GM18526 (cell line): ENCODE data around the gene ACSL4.

Experiments
- POLR2A ChIP-seq: IDR thresholded peaks from 3 replicates; pipeline ENCODE4 v1.6.1; 2011; ENCODE audit not compliant: insufficient read length; ENCODE audit errors: extremely low read depth

Gene ACSL4

DNA sequence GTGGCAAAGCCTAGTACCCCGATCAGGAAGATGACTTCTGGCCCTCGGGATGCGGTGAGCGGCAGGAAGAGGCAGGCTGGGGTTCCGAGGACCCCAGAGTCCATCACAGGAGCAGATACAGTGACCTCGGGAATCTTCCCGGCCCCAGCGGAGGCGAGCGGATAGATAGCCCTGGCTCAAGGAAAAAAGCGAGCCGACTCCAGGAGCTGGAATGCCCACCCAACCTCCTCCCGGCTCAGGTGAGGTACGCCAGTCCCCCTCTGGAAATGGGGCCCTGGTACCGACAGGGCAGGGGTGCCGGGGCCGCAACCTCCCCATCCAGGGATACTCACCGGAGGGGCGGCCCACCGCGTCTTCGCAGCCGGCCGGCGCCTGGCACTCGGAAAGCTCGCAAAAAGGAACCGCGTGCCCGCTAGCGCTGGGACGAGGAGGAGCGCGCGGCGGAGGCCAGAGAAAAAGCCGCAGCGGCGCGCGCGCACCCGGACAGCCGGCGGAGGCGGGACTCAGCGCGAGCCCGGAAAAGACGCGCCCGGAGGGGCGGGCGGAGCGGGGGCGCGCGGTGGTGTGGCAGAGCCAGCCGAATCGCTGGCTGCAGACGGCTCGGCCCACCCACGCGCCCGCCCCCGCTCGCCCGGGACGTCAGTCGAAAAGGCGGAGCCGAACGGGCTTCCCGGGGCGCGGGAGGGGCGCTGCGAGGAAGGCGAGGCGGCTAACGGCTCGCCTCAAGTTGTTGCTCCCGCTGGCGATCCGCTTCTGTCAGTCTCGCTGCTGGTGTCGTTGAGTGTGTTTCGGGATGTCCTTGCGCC, at the start of gene ACSL4:
ACSL4 (minus strand) TSS at position 451 of the 806 bp plus-strand sequence. CDS start 49,894 bp downstream, outside the sequence.
- TF ChIP-seq POLR2A, result peak; percentile 73

DNA sequence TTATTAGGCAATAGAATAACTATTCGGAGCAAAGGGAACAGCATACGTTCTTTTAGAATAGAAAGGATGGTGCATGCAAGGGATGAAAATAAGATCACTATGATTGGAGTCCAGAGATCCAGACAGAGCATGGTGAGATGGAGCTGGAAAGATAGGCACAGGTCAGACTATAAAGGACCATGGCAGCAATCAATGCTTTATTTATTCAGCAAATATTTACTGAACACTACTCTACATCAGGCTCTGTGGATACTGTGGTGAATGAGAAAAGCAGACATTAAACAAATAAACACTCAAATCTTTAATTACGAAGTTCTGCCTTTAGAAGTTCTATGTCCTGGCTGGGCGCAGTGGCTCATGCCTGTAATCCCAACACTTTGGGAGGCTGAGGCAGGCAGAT, 44.7 kb upstream of the ACSL4 start:
- TF ChIP-seq POLR2A, result no peak

DNA sequence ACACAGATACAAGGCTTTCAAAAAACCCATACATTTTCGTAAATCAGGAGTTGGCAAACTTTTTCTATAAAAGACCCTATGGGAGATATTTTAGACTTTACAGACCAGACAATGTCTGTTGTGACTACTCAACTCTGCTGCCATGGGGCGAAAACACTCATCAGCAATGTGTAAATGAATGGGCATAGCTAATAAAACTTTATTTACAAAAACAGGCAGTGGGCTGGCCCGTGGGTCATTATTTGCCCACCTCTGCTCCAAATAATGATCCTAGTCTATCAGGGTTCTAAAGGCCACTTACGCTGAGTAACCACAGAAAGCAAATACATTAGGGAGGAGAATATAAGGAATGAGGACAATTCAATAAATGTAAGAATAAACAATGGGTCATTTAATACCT, 43.9 kb upstream of the ACSL4 start:
- TF ChIP-seq POLR2A, result no peak

DNA sequence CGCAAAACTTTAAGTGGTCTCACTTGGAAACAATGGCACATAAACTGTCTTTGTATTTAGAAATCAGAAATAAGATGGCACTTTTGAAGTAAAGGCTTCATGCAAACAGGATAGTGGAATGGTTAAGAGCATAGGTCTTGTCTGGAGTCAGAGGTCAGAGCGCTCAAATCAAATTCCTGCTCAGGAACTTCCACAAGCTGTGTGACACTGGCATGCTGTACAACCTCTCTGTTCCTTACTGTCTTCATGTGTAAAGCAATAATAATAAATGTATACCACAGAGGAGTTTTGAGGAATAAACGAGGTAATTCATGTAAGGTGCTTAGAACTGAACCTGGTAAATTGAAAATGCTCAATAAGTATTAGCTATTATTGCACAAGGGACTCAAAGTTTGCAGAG, 43.4 kb upstream of the ACSL4 start:
- no peak for TF ChIP-seq POLR2A

DNA sequence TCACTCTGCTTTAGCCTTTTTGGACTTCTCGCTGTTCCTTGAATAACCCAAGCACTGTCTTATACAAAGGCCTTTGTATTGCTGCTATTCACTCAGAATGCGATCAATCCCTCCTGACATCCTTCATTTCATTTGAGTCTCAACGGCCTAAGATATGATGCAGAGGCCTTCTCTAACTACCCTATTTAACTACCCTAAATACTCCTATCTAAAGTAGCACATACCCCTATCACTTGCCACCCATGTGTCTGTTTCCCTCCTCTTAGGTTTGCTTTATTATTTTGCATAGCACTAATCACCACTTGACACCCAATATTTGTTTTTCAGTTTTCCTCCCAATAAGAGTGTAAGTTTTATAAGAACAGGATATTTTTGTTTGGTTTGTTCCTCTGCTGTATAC, 42.3 kb upstream of the ACSL4 start:
- no peak for TF ChIP-seq POLR2A

DNA sequence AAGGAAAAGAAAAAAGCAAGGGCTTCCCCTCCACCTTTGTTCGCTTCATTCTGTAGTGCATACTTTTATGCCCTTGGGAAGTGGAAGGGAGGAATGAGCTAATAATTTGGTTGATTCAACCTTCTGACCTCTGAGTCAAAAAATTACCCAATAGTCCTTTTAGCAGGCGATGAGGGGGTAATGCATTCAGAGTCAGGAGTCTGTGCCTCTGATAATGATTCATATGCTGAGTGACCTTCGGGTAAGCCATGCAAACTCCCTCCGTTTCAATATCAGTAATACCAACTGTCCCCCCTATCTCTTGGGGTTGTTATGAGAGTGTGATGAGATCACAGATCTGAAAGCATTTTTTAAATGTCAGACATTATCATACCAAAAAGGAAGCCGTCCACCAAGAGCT, 41.6 kb upstream of the ACSL4 start:
- no peak for TF ChIP-seq POLR2A

DNA sequence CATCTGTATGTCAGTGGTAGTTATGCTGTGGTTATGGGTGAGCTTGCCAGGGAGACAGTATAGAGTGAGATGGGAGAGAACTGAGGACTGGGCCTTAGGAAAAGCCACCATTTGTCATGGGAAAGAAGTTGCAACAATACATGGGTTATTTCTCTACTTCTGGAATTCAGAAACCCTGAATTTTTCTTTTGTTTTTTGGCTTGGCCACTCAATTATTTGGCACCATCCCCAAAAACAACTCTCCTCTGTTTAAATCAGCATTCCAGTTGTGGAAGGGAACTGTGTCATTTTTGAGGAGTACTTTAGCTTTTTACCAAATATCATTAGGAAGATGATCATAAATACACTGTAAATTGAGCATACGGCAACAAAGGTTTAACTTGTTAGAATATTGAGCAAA, 41.1 kb upstream of the ACSL4 start:
- no peak for TF ChIP-seq POLR2A

DNA sequence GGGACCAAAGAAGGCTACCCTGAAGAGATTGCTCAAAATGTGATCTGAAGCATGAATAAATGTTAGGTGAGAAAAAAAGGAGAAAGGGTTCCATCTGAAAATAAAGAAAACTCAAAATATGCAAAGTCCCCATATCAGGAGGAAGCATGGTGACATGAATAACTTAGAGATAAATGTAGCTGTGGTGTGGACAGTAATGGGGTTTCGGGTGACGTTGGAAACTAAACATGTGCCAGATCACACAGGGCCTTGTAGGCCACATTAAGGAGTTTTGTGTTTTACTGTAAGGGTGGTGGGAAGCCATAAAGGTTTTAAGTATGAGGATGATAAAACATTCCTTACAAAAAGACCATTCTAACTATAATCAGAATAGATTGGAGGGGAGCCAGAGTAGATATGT, 40.3 kb upstream of the ACSL4 start:
- TF ChIP-seq POLR2A, result no peak

DNA sequence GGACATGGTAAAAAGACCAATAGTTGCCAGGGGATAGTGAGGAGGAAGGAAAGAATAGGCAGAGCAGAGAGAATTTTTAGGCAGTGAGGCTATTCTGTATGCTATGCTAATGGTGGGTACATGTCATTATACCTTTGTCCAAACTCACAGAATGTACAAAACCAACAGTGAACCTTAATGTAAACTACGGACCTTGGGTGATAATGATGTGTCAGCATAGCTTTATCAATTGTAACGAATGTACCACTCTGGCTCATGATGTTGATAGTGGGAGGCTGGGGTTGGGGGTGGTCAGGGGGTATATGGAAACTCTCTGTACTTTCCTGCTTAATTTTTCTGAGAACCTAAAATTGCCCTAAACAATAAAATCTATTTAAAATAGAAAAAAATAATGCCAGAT, 37.7 kb upstream of the ACSL4 start:
- TF ChIP-seq POLR2A, result no peak

DNA sequence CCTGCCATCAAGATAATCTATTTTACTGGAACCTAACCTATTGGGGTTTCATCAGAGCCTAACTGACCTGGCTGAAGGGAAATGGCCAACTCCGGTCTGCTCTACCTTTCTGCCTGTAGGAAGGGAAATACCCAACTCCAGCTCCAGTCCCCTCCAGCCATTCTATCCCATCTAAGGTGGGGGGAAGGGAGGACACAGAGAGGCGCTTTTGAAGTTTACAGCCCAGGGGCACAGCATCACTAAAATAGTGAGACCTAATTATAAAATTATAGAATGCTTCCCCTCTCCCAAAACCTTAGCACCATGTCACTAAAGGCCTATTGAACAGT, 27.8 kb upstream of the ACSL4 start:
- TF ChIP-seq POLR2A, result no peak

DNA sequence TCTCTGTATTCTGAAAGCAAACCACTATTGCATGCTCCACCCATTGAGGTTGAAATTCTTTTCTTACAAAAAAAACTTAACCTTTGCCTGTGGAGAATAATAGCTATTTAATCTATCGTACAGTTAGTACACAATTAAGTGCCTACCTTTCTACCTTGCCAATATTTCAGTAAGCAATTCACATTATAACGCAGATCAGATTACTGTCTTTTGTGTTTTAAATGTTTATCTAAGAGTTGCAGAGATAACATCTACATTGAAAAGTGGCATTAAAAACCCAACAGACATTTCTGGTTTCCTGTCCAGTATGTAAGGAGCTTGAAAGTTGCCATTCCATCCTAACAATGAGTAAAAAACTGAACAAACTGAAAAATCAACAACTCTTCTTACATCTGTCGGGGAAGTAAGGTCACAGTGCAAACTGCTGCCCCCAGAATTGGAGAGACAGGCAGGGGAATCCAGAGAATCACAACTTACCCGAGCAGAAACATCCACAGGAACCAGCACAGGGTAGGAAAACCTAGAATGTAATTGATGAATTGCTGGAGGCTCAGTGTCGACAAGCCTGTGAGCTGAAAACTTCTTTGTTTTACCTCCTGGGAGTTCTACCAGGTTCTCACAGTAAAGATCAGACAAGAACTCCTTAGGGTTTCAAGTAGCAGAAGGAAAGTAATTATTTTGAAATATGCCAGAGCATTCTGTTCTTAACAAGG, 27.3 kb upstream of the ACSL4 start:
- TF ChIP-seq POLR2A, result no peak

DNA sequence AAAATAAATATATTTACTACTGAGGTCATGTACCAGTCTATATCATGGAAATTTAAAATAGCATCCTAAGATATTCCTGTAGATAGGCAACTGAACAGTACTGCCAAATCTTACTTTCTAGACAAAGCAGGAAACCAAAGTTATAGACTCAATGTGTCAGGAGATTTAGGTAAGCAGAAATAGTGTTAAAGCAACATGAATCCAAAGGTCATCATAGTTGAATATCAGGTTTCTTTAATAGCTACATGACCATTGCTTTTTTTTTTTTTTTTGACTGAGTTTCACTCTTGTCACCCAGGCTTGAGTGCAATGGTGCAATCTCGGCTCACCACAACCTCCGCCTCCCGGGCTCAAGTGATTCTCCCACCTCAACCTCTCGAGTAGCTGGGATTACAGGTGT, 20.2 kb upstream of the ACSL4 start:
- no peak for TF ChIP-seq POLR2A

DNA sequence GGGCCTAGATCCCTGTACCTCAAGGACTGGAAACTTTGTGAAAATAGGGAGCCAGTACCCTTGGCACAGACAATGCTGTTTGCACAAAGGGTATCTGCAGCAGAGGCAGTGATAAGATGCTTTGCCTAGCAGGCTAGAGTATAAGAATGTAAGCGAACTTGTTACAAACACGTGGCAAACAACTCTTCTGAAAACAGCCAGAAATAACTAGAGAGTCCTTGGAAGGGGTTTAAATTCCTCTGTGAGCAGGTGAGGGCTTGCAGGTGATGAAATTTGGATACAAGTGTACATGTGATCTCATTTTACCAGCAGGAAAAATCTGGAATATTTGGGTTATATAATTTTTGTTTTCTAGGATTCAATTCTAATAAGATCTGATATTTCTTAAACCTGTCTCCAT, 18.6 kb upstream of the ACSL4 start:
- TF ChIP-seq POLR2A, result no peak

DNA sequence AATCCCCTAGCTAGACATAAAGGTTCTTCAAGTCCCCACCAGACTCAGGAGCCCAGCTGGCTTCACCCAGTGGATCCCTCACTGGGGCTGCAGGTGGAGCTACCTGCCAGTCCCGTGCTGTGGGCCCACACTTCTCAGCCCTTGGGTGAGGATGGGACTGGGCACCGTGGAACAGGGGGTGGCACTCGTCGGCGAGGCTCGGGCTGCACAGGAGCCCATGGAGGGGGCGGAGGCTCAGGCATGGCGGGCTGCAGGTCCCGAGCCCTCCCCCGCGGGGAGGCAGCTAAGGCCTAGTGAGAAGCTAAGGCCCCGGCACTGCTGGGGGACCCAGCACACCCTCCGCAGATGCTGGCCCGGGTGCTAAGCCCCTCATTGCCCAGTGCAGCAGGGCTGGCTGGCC, 16.1 kb upstream of the ACSL4 start:
- no peak for TF ChIP-seq POLR2A

DNA sequence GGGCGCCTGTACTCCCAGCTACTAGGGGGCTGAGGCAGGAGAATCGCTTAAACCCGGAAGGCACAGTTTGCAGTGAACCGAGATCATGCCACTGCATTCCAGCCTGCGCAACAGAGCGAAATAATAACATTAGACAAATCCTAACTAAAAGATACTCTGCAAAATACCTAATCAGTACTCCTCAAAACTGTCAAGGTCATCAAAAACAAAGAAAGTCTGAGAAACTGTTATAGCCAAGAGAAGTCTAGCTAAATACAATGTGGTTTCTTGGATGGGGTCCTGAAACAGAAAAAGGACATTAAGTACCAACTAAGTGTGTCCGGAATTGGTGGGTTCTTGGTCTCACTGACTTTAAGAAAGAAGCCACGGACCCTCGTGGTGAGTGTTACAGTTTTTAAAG, 14.6 kb upstream of the ACSL4 start:
- no peak for TF ChIP-seq POLR2A

DNA sequence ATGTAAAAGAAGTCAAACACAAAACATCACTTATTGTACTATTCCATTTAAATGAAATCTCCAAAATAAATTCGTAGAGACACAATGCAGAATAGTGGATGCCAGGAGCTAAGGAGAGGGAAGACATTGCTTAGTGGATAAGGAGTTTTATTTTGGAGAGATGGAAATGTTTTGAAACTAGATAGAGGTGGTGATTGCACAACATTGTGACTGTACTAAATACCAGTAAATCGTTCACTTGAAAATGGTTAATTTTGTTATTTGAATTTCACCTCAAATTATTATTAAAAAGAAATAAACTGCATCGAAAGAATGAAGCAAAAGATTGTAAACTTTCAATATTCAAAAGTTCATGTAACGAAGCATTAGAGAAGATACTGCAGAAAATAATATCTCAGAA, 9.7 kb upstream of the ACSL4 start:
- TF ChIP-seq POLR2A, result no peak

DNA sequence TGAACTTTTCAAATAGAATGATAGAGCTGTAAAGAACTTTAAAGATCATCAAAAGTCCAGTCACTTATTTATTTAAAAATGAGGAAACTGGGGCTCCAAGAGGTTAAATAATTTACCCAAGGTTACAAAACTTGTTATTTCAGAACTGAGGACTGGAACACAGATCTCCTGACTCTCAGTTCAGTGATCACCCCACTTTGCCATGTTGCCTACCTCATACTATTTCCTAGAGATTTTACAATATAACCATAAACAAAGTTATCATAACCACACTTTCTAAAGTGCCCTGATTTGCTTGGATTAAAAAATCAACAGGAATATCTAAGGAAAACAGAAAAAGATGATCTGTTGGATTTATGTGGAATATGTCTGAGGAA, 7.4 kb upstream of the ACSL4 start:
- TF ChIP-seq POLR2A, result no peak
